GM19438 (cell line): ENCODE data around the gene ALDH1L1.
A peak's percentile ranks its signal among the peaks of the same experiment; 100 is the strongest.
"Not testable (repeated sequence)": the region's sequence is repeated elsewhere in the genome, so short reads cannot be mapped to it uniquely, and the experiment has no call there.

Experiments used
- ATAC-seq: cut with Tn5 transposase; IDR thresholded peaks from one replicate; pipeline ENCODE4 v1.9.1; 2021; ENCODE audit warnings: low read depth; ENCODE audit not compliant: unreplicated experiment

The ALDH1L1 gene

GRCh38 chr3:126087552-126088175 is 92.7 kb downstream of the ALDH1L1 start:
- no peak for ATAC-seq

- ATAC-seq: no peak
Measured at GRCh38 chr3:126085841-126086240, 94.5 kb downstream of the ALDH1L1 start.

- no peak for ATAC-seq
Measured at GRCh38 chr3:126085276-126085675, 95.1 kb downstream of the ALDH1L1 start.

GRCh38 chr3:126084768-126085180 is 95.6 kb downstream of the ALDH1L1 start:
- ATAC-seq: no peak

- ATAC-seq: peak; percentile 94
Measured at GRCh38 chr3:126083913-126084767, 96.2 kb downstream of the ALDH1L1 start, which contains the start of gene SLC41A3. SLC41A3 (minus strand) TSS chr3:126084124; CDS start chr3:126068219, 15,905 bp downstream.

GRCh38 chr3:126083511-126083912 is 96.9 kb downstream of the ALDH1L1 start:
- ATAC-seq: peak; percentile 49

GRCh38 chr3:126083138-126083445 is 97.3 kb downstream of the ALDH1L1 start:
- no peak for ATAC-seq

GRCh38 chr3:126082362-126083137 is 97.8 kb downstream of the ALDH1L1 start:
- no peak for ATAC-seq

GRCh38 chr3:126081618-126082361 is 98.6 kb downstream of the ALDH1L1 start:
- ATAC-seq: no peak

GRCh38 chr3:126080970-126081369 is 99.4 kb downstream of the ALDH1L1 start:
- ATAC-seq: no peak

- no peak for ATAC-seq
Measured at GRCh38 chr3:126078866-126079265, 101.5 kb downstream of the ALDH1L1 start.

- ATAC-seq: no peak
Measured at GRCh38 chr3:126077754-126078153, 102.6 kb downstream of the ALDH1L1 start.

GRCh38 chr3:126076140-126076539 is 104.2 kb downstream of the ALDH1L1 start:
- ATAC-seq: no peak

GRCh38 chr3:126070146-126070545 is 110.2 kb downstream of the ALDH1L1 start:
- ATAC-seq: no peak

- no peak for ATAC-seq
Measured at GRCh38 chr3:126067959-126068358, 112.4 kb downstream of the ALDH1L1 start.

GRCh38 chr3:126066676-126067075 is 113.7 kb downstream of the ALDH1L1 start:
- ATAC-seq: not testable (repeated sequence)

GRCh38 chr3:126065876-126066275 is 114.5 kb downstream of the ALDH1L1 start:
- ATAC-seq: no peak

- ATAC-seq: no peak
Measured at GRCh38 chr3:126064627-126065258, 115.6 kb downstream of the ALDH1L1 start.

GRCh38 chr3:126063358-126063965 is 116.9 kb downstream of the ALDH1L1 start:
- no peak for ATAC-seq
